ENCODE data around the gene MOB3B. TPM values are rescaled to one million over a fixed set of nuclear protein-coding genes. Genes with fewer than 3 reads are reported as not detected.

MOB3B gene
- total RNA-seq, 2 experiments from 2014 or later = 0.25 to 0.30 TPM

DNA sequence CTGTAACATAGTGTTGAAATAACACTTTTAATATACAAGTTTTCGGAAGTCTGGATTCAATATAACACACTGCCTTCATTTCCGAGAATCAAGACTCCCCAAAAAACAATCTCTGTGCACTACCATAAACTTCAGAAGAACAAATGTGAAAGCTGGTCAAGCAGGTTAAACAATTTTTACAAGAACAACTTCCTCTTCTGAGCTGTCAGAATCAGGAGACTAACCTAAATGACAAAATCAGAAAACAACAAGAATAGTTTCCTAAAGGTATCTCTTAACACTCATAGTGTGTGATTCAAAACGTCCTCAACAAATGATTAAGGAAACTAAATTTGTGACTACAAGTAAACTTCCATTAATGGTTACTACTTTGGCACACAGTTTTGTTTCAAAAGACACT, 32.1 kb upstream of the MOB3B start:
- no peaks in the 10 kb centered on the region for H3K9me3 ChIP-seq (ENCODE audit: control insufficient read depth in 1 of 2, insufficient read depth in 1 of 2, low read length in 2 of 2)
- TF ChIP-seq, protein P1, sequence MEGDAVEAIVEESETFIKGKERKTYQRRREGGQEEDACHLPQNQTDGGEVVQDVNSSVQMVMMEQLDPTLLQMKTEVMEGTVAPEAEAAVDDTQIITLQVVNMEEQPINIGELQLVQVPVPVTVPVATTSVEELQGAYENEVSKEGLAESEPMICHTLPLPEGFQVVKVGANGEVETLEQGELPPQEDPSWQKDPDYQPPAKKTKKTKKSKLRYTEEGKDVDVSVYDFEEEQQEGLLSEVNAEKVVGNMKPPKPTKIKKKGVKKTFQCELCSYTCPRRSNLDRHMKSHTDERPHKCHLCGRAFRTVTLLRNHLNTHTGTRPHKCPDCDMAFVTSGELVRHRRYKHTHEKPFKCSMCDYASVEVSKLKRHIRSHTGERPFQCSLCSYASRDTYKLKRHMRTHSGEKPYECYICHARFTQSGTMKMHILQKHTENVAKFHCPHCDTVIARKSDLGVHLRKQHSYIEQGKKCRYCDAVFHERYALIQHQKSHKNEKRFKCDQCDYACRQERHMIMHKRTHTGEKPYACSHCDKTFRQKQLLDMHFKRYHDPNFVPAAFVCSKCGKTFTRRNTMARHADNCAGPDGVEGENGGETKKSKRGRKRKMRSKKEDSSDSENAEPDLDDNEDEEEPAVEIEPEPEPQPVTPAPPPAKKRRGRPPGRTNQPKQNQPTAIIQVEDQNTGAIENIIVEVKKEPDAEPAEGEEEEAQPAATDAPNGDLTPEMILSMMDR (IDR thresholded peaks at IDR 0.05) = no peak
- H3K4me1 Mint-ChIP-seq (ENCODE audit: low read depth) = peaks cover 23% of the 10 kb centered on the region
- no peaks in the 10 kb centered on the region for H3K27me3 Mint-ChIP-seq
- CTCF ChIA-PET = interaction anchor here (2.2 kb wide), 1 partner anchor 11 kb away, joined by 5 read pairs; the partner anchor contains the start of gene C9orf72
- no peaks in the 10 kb centered on the region for H3K9me3 Mint-ChIP-seq
- no peak overlapping the region for H3K27ac Mint-ChIP-seq
- H3K4me3 Mint-ChIP-seq = no peak overlapping the region
- DNase-seq (no peak), ATAC-seq (ENCODE audit: poor library complexity) (no peak)
- H3K36me3 ChIP-seq (ENCODE audit: insufficient read depth, low read length) = peaks cover 39% of the 10 kb centered on the region
- H3K27ac ChIP-seq (ENCODE audit: low read depth in 1 of 2, low read length in 2 of 2) = no peak overlapping the region
- no peaks in the 10 kb centered on the region for H3K27me3 ChIP-seq (ENCODE audit: control insufficient read depth in 1 of 2, insufficient read depth in 2 of 2, low read length in 2 of 2)
- intact Hi-C loops (cut with DNase I, micrococcal nuclease) = no loop called here
- H3K4me1 ChIP-seq (ENCODE audit: insufficient read depth, low read length) = no peaks in the 10 kb centered on the region
- POLR2A ChIA-PET = interaction anchor here (3.6 kb wide), 1 partner anchor 12 kb away, joined by 18 read pairs; the partner anchor contains the start of gene C9orf72
- H3K4me3 ChIP-seq (ENCODE audit: low read length) = no peak overlapping the region
- peaks cover 69% of the 10 kb centered on the region for H3K36me3 Mint-ChIP-seq (ENCODE audit: low read depth)

DNA sequence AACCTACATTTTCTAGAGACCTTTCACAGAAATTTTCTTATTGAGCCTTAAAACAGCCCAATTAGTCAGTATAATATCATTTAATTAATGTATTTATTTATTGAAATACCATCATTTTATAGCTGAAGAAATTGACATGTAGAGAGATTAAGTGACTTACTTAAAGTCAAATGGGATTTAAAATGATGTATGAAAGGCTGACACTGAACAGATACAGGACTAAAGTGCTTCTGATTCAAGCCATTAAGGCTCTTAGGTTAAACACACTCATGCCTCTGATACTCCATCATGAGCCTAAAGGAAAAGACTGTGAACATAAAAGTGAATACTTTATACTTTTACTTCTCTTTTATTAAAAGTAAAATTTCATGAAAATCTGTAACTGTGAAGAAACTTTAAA, 30.8 kb upstream of the MOB3B start:
- H3K27me3 ChIP-seq (ENCODE audit: control insufficient read depth in 1 of 2, insufficient read depth in 2 of 2, low read length in 2 of 2) = no peaks in the 10 kb centered on the region
- no peaks in the 10 kb centered on the region for H3K4me1 ChIP-seq (ENCODE audit: insufficient read depth, low read length)
- H3K36me3 Mint-ChIP-seq (ENCODE audit: low read depth) = peaks cover 64% of the 10 kb centered on the region
- H3K9me3 ChIP-seq (ENCODE audit: control insufficient read depth in 1 of 2, insufficient read depth in 1 of 2, low read length in 2 of 2) = no peaks in the 10 kb centered on the region
- intact Hi-C loops (cut with DNase I, micrococcal nuclease) = no loop called here
- ATAC-seq (ENCODE audit: poor library complexity) = no peak
- H3K9me3 Mint-ChIP-seq = no peaks in the 10 kb centered on the region
- TF ChIP-seq, protein P1 (IDR thresholded peaks at IDR 0.05) = no peak
- H3K27ac ChIP-seq (ENCODE audit: low read depth in 1 of 2, low read length in 2 of 2) = no peak overlapping the region
- H3K27me3 Mint-ChIP-seq = no peaks in the 10 kb centered on the region
- ChIA-PET CTCF (interaction anchor here (1.1 to 2.2 kb wide), 2 partner anchors 13 to 31 kb away, joined by 4 to 5 read pairs; partner anchors contain the start of genes C9orf72 and MOB3B), POLR2A (interaction anchor here (3.6 kb wide), 1 partner anchor 13 kb away, joined by 18 read pairs; the partner anchor contains the start of gene C9orf72)
- no peak overlapping the region for H3K4me3 Mint-ChIP-seq
- H3K4me3 ChIP-seq (ENCODE audit: low read length) = no peak overlapping the region
- H3K4me1 Mint-ChIP-seq (ENCODE audit: low read depth) = peaks cover 20% of the 10 kb centered on the region
- DNase-seq = no peak
- peaks cover 41% of the 10 kb centered on the region for H3K36me3 ChIP-seq (ENCODE audit: insufficient read depth, low read length)
- H3K27ac Mint-ChIP-seq = no peak overlapping the region

DNA sequence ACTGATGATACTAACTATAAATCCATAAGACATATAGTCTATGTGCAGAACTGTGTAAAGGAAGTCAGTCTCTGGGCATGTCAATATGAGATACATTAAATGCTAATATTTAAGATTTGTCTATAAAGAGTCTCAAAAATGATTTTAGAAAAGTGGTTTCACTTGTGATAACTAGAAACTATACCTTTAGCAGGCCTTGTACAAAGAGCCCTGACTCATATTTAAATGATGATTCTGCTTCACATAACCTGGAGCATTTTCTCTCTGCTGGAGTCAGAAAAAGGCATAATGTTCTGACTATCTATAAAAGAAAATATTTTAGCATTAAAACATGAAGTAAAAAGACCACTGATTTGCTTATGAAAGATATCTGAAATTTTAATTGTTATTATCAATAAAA, 28.7 kb upstream of the MOB3B start:
- H3K36me3 ChIP-seq (ENCODE audit: insufficient read depth, low read length) = peaks cover 56% of the 10 kb centered on the region
- CTCF ChIA-PET = interaction anchor here (0.6 kb wide), 1 partner anchor 23 kb away, joined by 3 read pairs; no protein-coding TSS in a partner anchor

More for the DNA sequence above, 28.7 kb upstream of the MOB3B start:
- no peak overlapping the region for H3K4me3 ChIP-seq (ENCODE audit: low read length)
- intact Hi-C loops (cut with DNase I, micrococcal nuclease) = no loop called here
- Mint-ChIP-seq H3K27me3 (no peaks in the 10 kb centered on the region), H3K4me3 (no peak overlapping the region), H3K36me3 (ENCODE audit: low read depth) (peaks cover 64% of the 10 kb centered on the region), H3K27ac (no peak overlapping the region), H3K9me3 (no peaks in the 10 kb centered on the region), H3K4me1 (ENCODE audit: low read depth) (no peaks in the 10 kb centered on the region)
- TF ChIP-seq, protein P1 (IDR thresholded peaks at IDR 0.05) = no peak
- DNase-seq (no peak), ATAC-seq (ENCODE audit: poor library complexity) (no peak)
- no peaks in the 10 kb centered on the region for H3K9me3 ChIP-seq (ENCODE audit: control insufficient read depth in 1 of 2, insufficient read depth in 1 of 2, low read length in 2 of 2)
- POLR2A ChIA-PET = interaction anchor here (3.6 kb wide), 1 partner anchor 15 kb away, joined by 18 read pairs; the partner anchor contains the start of gene C9orf72
- no peaks in the 10 kb centered on the region for H3K4me1 ChIP-seq (ENCODE audit: insufficient read depth, low read length)
- no peak overlapping the region for H3K27ac ChIP-seq (ENCODE audit: low read depth in 1 of 2, low read length in 2 of 2)
- no peaks in the 10 kb centered on the region for H3K27me3 ChIP-seq (ENCODE audit: control insufficient read depth in 1 of 2, insufficient read depth in 2 of 2, low read length in 2 of 2)
